Activated naive CD4-positive, alpha-beta T cell treated with anti-CD3 and anti-CD28 coated beads for 36 hours (primary cell): Measurements from ENCODE around the gene PRL. TPM values are rescaled to one million over a fixed set of nuclear protein-coding genes. Genes with fewer than 3 reads are reported as not detected.

Source experiments
- CTCF ChIA-PET: fragments of 350-600 bp; sonication (Branson Sonifier 250); formaldehyde crosslinking; loops from one replicate; lab custom pipeline; 2021; ENCODE audit warnings: antibody characterized with exemption; lab: Charles Lee
- DNase-seq: peaks from one replicate; pipeline ENCODE4 v3.0.0-alpha.2; 2020
- H3K27ac Mint-ChIP-seq: one replicate; pipeline ENCODE4 v1.8.0; 2021; ENCODE audit warnings: mild to moderate bottlenecking, mixed read lengths
- H3K27me3 Mint-ChIP-seq: one replicate; pipeline ENCODE4 v1.8.0; 2021; ENCODE audit warnings: low read depth, mixed read lengths
- H3K36me3 Mint-ChIP-seq: one replicate; pipeline ENCODE4 v1.8.0; 2021; ENCODE audit warnings: low read depth, mixed read lengths
- H3K4me1 Mint-ChIP-seq: one replicate; pipeline ENCODE4 v1.8.0; 2021; ENCODE audit warnings: low read depth, mixed read lengths
- H3K4me3 Mint-ChIP-seq: one replicate; pipeline ENCODE4 v1.8.0; 2021; ENCODE audit warnings: mild to moderate bottlenecking, moderate library complexity, mixed read lengths
- H3K9me3 Mint-ChIP-seq: one replicate; pipeline ENCODE4 v1.8.0; 2021; ENCODE audit warnings: mixed read lengths
- intact Hi-C: fragments of 100-400 bp; cut with micrococcal nuclease; formaldehyde crosslinking; loops from one replicate; pipeline ENCODE4 v1.15.1; 2023
- total RNA-seq, 2 experiments: library from RNA; stranded (reverse); gene quantifications; one replicate each; pipeline ENCODE4 v1.2.3, GENCODE V29; 2021

PRL gene
- total RNA-seq, 2 experiments from 2014 or later = not detected

DNA sequence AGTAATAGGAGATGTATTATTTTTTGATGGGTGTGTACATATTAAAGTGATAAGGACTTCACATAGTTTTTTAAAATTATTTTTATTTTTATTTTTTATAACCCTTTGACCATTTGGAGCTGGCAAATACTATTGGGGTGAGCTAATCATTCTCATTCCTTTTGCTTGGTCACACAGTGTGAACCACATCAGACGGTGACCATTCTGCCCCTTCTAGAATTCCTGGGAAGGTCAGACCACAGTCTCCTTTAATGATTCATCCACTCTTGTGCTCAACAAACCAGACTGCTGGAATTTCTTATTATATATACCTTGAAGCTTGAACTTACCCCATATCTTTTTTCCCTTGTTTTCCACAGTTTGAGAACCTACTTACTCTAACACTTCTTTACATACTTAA is 23.9 kb upstream of the PRL start:
- Mint-ChIP-seq H3K4me3 (no peak overlapping the region), H3K36me3 (no peaks in the 10 kb centered on the region), H3K27ac (no peak overlapping the region), H3K27me3 (no peaks in the 10 kb centered on the region), H3K4me1 (no peaks in the 10 kb centered on the region), H3K9me3 (no peaks in the 10 kb centered on the region)
- CTCF ChIA-PET = no interaction called here
- intact Hi-C loops = no loop called here
- DNase-seq = no peak

DNA sequence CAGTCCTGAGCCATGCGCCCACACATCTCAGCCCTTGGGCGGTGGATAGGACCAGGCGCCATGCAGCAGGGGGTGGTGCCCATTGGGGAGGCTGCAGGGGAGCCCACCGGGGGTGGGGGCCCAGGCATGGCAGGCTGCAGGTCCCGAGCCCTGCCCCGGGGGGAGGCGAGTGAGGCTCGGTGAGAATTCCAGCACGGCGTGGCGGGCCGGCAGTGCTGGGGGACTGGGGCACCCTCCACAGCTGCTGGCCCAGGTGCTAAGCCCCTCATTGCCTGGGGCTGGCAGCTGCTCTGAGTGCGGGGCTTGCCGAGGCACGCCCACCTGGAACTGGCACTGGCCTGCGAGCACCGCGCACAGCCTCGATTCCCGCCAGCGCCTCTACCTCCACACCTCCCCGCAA is 21.6 kb upstream of the PRL start:
- intact Hi-C loops = no loop called here
- no peak overlapping the region for H3K4me3 Mint-ChIP-seq
- H3K27ac Mint-ChIP-seq = no peak overlapping the region
- CTCF ChIA-PET = no interaction called here
- H3K9me3 Mint-ChIP-seq = peaks cover 7% of the 10 kb centered on the region
- DNase-seq = no peak
- no peaks in the 10 kb centered on the region for H3K36me3 Mint-ChIP-seq
- H3K4me1 Mint-ChIP-seq = no peaks in the 10 kb centered on the region
- H3K27me3 Mint-ChIP-seq = no peaks in the 10 kb centered on the region

DNA sequence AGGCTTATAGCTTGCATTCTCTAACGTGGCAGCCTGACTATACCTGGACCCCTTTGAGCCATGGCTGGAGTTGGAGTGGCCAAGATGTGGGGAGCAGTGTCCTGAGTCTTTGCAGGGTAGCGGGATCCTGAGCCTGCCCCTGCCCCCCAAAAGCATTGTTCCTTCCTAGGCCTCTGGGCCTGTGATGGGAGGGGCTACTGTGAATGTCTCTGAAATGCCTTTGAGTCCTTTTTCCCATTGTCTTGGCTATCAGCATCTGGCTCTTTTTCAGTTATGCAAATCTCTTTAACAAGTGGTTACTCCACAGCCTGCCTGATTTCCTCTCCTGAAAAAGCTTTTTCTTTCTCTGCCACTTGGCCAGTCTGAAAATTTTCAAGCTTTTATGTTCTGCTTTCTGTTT is 17.0 kb upstream of the PRL start:
- peaks cover 21% of the 10 kb centered on the region for H3K9me3 Mint-ChIP-seq
- no peak overlapping the region for H3K27ac Mint-ChIP-seq

DNA sequence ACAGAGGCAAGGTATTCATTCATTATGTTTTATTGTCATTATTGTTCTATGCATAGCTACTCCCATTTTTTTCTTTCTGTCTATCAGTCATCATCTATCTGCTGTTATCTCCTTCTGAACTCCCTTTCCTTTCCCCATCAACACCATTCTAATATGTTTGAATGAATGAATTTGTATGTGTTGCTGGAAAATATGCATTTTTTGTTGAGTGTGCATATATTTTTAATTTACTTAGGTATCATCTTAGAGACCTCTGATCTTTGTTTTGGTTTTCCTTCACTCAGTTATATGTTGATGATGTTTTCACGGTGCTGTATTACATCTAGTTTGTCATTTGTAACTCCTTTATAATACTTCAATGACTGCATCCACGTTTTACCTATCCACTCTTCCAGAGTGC is 12.1 kb upstream of the PRL start:
- DNase-seq = no peak
- CTCF ChIA-PET = no interaction called here
- Mint-ChIP-seq H3K36me3 (peaks cover 2% of the 10 kb centered on the region), H3K9me3 (peaks cover 15% of the 10 kb centered on the region), H3K27ac (no peak overlapping the region), H3K27me3 (no peaks in the 10 kb centered on the region), H3K4me3 (no peak overlapping the region), H3K4me1 (no peaks in the 10 kb centered on the region)
- intact Hi-C loops = no loop called here

More for the DNA sequence above, 17.0 kb upstream of the PRL start:
- DNase-seq = no peak
- CTCF ChIA-PET = no interaction called here
- Mint-ChIP-seq H3K36me3 (peaks cover 2% of the 10 kb centered on the region), H3K27me3 (no peaks in the 10 kb centered on the region), H3K4me1 (no peaks in the 10 kb centered on the region), H3K4me3 (no peak overlapping the region)
- intact Hi-C loops = no loop called here

DNA sequence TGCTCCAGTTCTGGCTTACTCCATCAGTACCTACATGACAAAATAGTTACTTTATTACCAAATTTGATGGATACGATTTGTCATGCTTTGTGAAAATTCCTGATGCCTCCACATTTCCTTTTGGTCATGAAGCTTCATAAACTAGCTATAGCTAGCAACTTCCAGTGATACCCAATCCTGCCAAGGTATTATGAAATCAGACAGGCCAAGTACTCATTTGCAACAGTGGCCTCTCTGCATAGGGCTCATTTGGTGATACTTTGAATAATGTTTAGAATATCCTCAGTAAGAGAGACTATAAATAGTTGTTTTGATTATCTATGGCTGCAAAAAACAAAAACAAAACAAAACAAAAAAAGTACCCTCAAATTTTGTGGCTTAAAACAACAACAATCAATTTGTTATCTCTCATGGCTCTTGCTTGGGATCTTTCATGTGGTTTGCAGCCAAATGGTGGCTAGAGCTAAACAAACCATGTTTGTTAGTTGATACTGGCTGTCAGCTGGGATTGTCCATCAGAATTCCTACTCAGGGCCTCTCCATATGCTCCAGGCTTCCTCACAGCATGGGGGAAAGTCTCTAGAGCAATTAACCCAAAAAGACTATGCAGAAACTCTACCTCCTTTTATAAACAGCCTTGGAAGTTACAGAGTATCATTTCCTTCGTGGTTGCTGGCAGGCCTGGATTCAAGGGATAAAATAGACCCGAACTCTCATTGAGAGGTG is 10.1 kb upstream of the PRL start:
- no peak for DNase-seq
- Mint-ChIP-seq H3K36me3 (peaks cover 2% of the 10 kb centered on the region), H3K9me3 (peaks cover 11% of the 10 kb centered on the region), H3K27me3 (no peaks in the 10 kb centered on the region), H3K27ac (no peak overlapping the region), H3K4me1 (no peaks in the 10 kb centered on the region), H3K4me3 (no peak overlapping the region)
- CTCF ChIA-PET = no interaction called here
- intact Hi-C loops = no loop called here

DNA sequence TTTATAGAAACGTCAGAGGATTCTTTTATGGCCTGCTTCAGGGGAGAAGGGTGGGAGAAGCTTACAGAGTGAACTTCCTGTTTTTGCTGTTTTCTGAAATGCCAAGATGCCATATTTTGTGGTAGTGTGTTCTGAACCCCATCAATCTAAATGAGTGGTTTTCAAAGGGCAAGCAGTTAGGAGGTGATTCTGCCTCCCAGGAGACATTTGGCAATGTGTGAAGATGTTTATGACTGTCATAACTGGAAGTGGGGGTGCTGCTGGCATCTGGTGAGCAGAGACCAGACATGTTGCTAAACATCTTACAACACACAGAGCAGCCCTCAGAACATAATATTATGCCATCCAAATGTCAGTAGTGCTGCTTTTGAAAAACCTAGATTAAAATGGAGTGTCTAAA is 6.0 kb upstream of the PRL start:
- intact Hi-C loops = no loop called here
- Mint-ChIP-seq H3K36me3 (no peaks in the 10 kb centered on the region), H3K9me3 (no peaks in the 10 kb centered on the region), H3K4me3 (no peak overlapping the region), H3K27me3 (peaks cover 2% of the 10 kb centered on the region), H3K27ac (no peak overlapping the region), H3K4me1 (no peaks in the 10 kb centered on the region)
- DNase-seq = no peak
- CTCF ChIA-PET = no interaction called here

DNA sequence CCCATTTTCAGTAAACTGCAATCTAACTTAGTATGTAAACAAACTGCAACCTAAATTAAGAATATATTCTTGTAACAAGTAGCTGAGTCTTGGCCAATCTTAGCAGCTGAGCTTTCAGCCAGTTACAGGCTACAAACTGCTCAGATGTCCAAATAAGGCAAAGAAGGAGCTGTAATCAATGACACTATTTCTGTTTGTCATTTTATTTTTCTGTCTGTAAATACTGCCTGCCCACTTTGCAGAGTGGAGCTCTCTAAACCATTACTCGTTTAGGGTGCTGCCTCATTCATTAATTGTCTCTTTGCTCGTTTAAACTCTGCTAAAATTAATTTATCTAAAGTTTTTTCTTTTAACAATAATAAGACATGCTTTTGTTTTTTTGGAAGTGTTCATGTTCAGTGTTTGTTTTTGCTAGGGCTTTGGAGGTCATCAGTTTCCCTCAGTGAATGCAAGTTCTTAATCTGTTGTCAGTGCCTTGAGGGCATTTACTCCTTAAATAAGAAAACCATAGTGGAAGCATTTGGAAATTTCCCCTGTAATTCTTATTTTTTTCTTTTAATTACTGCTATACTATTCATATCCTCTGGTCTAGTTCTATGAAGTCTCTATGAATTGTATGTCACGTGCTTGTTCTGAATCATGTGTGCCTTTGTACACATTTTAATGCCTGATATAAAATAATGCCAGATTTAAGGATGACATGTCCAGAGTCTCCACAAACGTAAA is 3.6 kb upstream of the PRL start:
- Mint-ChIP-seq H3K36me3 (no peaks in the 10 kb centered on the region), H3K27ac (no peak overlapping the region), H3K27me3 (peaks cover 2% of the 10 kb centered on the region), H3K9me3 (no peaks in the 10 kb centered on the region), H3K4me1 (no peaks in the 10 kb centered on the region), H3K4me3 (no peak overlapping the region)
- DNase-seq = no peak
- CTCF ChIA-PET = no interaction called here
- intact Hi-C loops = no loop called here

DNA sequence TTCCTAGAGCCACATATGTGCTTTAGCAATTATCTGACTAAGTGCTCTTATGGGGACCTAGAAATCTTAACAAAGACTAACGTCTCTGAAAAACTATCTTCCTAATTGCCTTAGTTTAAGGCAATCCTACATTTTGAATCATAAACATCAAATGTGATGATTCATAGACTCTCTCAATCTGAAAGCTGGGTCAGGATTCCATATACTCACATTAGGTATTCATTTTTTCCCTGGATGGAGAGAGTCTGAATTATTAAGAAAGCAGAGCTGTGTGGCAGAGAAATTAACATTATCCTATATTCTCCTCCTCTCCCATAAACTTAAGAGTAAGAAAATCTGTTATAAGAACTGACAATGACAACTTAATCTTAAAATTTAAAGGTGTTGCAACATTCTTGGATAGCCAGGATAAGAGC is 1.6 kb upstream of the PRL start:
- CTCF ChIA-PET = no interaction called here
- no peak for DNase-seq
- Mint-ChIP-seq H3K4me1 (no peaks in the 10 kb centered on the region), H3K36me3 (no peaks in the 10 kb centered on the region), H3K27ac (no peak overlapping the region), H3K4me3 (no peak overlapping the region), H3K27me3 (peaks cover 2% of the 10 kb centered on the region), H3K9me3 (no peaks in the 10 kb centered on the region)
- intact Hi-C loops = no loop called here

DNA sequence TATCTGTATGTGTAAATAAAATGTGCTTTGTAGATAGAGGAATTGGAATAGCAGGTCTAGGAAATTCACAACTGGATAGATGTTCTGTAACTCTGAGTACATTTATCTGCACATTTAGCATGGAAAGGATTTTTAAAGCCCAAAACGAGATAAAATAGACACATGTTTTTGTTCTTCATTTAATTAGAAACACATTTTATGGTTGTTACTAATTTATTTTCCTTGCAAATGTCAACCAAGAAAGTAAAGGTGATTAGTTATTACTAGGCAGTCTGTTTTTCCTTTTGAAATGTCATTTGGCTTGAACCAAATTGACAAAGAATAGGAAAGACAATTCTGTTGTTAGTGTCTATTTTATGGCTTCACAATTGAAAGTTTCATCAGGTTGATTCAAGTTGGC is 769 bp downstream of the PRL start:
- intact Hi-C loops = no loop called here
- Mint-ChIP-seq H3K36me3 (no peaks in the 10 kb centered on the region), H3K4me1 (no peaks in the 10 kb centered on the region), H3K4me3 (no peak overlapping the region), H3K27ac (no peak overlapping the region), H3K9me3 (no peaks in the 10 kb centered on the region), H3K27me3 (peaks cover 2% of the 10 kb centered on the region)
- no peak for DNase-seq
- CTCF ChIA-PET = no interaction called here

DNA sequence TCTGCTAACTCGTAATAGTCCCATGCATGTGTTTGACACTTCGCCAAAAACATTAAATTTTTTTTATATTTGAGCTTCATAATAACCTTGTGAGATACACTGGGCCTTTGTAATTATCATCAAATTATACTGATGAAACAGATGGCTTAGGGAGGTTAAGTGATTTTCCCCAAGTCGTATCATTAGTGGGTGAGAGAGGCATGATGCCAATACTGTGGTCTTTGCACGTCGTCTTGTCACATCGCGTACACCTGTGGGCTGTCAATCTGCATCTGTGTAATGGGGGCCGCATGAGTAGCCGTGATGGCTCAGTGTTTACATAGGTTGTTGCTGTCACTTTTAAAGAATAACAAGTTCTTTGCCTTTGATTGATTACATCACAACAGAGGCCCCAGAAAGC is 1.7 kb downstream of the PRL start:
- Mint-ChIP-seq H3K4me1 (no peaks in the 10 kb centered on the region), H3K27me3 (peaks cover 2% of the 10 kb centered on the region), H3K27ac (no peak overlapping the region), H3K4me3 (no peak overlapping the region), H3K36me3 (no peaks in the 10 kb centered on the region), H3K9me3 (no peaks in the 10 kb centered on the region)
- intact Hi-C loops = no loop called here
- CTCF ChIA-PET = no interaction called here
- DNase-seq = no peak

DNA sequence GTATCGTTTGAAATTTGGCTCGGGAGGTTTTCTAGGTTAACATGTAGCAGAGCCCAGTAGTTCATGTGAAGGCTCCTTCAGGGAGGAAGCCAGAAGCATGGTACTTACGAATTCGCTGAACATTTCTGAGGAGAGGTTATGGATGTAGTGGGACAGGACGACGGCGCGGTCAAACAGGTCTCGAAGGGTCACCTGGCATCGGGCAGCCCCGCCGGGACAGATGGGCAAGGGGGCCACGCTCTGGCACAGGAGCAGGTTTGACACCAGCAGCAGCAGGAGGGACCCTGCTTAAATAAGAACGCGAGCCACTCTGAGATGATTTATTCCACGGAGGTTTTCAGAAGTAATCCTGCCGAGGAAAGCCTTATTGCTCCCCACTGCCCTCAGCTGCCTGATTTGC is 2.5 kb downstream of the PRL start:
- no peaks in the 10 kb centered on the region for H3K4me1 Mint-ChIP-seq
- H3K27me3 Mint-ChIP-seq = peaks cover 2% of the 10 kb centered on the region
- DNase-seq = no peak
- H3K4me3 Mint-ChIP-seq = no peak overlapping the region
- intact Hi-C loops = no loop called here
- no peak overlapping the region for H3K27ac Mint-ChIP-seq
- H3K9me3 Mint-ChIP-seq = no peaks in the 10 kb centered on the region
- no peaks in the 10 kb centered on the region for H3K36me3 Mint-ChIP-seq
- CTCF ChIA-PET = no interaction called here

DNA sequence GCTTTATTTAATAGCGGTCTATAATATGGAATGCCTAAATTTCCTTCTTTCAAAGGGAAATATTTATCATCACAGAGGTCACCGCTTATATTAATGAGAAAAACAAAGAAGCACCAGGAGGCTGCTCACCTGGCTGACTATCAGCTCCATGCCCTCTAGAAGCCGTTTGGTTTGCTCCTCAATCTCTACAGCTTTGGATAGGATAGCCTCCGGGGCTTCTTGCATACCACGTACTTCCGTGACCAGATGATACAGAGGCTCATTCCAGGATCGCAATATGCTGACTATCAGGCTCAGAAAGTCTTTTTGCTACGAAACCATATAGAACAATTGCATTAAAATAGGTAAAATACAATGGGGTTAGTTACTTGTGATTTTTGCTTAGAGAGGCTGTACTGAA is 6.8 kb downstream of the PRL start:
- Mint-ChIP-seq H3K4me3 (no peak overlapping the region), H3K9me3 (no peaks in the 10 kb centered on the region), H3K36me3 (no peaks in the 10 kb centered on the region), H3K27ac (no peak overlapping the region), H3K4me1 (no peaks in the 10 kb centered on the region), H3K27me3 (peaks cover 2% of the 10 kb centered on the region)
- CTCF ChIA-PET = no interaction called here
- no peak for DNase-seq
- intact Hi-C loops = no loop called here

DNA sequence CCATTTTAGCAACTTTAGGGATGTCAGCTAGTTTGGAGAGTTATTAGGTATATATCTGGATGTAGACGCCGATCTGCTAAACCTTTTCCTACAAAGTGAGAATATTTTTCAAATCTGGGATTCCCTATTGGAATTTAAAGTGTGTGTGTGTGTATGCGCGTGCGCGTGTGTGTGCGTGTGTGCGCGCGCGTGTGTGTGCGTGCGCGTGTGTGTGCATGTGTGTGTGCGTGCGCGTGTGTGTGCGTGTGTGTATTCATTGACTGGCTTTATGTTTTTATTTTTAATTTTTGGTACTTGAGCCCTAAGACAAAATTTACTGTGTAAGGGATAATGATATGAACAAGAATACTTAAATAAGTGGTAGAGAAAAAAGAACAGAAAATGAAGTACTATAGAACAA is 8.1 kb downstream of the PRL start:
- intact Hi-C loops = no loop called here
- Mint-ChIP-seq H3K36me3 (no peaks in the 10 kb centered on the region), H3K4me1 (no peaks in the 10 kb centered on the region), H3K27me3 (peaks cover 2% of the 10 kb centered on the region), H3K9me3 (no peaks in the 10 kb centered on the region), H3K27ac (no peak overlapping the region), H3K4me3 (no peak overlapping the region)
- no peak for DNase-seq
- CTCF ChIA-PET = no interaction called here
